LNCAP (cell line): ENCODE data around the gene CEP112.

Experiments used
- TF ChIP-seq, protein P1 (sequence below): fragments of 450-650 bp; IDR thresholded peaks from 2 replicates; pipeline ENCODE4 v1.5.1; 2017; ENCODE audit warnings: mild to moderate bottlenecking

Gene CEP112

GRCh38 chr17:66183529-66183928 lies 8.4 kb downstream of the CEP112 start:
- TF ChIP-seq, protein P1, sequence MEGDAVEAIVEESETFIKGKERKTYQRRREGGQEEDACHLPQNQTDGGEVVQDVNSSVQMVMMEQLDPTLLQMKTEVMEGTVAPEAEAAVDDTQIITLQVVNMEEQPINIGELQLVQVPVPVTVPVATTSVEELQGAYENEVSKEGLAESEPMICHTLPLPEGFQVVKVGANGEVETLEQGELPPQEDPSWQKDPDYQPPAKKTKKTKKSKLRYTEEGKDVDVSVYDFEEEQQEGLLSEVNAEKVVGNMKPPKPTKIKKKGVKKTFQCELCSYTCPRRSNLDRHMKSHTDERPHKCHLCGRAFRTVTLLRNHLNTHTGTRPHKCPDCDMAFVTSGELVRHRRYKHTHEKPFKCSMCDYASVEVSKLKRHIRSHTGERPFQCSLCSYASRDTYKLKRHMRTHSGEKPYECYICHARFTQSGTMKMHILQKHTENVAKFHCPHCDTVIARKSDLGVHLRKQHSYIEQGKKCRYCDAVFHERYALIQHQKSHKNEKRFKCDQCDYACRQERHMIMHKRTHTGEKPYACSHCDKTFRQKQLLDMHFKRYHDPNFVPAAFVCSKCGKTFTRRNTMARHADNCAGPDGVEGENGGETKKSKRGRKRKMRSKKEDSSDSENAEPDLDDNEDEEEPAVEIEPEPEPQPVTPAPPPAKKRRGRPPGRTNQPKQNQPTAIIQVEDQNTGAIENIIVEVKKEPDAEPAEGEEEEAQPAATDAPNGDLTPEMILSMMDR = no peak

- TF ChIP-seq, protein P1 = no peak
Observed at GRCh38 chr17:66178642-66179041, 13.3 kb downstream of the CEP112 start.

- TF ChIP-seq, protein P1 = no peak
Observed at GRCh38 chr17:66177048-66177447, 14.9 kb downstream of the CEP112 start.

- TF ChIP-seq, protein P1 = no peak
Observed at GRCh38 chr17:66175892-66176291, 16.0 kb downstream of the CEP112 start.

GRCh38 chr17:66172691-66173223 lies 19.2 kb downstream of the CEP112 start:
- TF ChIP-seq, protein P1 = no peak

GRCh38 chr17:66172144-66172543 lies 19.8 kb downstream of the CEP112 start:
- TF ChIP-seq, protein P1 = no peak

GRCh38 chr17:66171692-66172091 lies 20.2 kb downstream of the CEP112 start:
- TF ChIP-seq, protein P1 = no peak

- TF ChIP-seq, protein P1 = no peak
Observed at GRCh38 chr17:66171172-66171571, 20.8 kb downstream of the CEP112 start.
